ENCODE data around the gene SLC13A3.

The SLC13A3 gene

GRCh38 chr20:46651091-46651962 lies at the start of gene SLC13A3:
Gene SLC13A3 (minus strand): TSS chr20:46651459. CDS start chr20:46651421, 38 bp downstream.
- DNase-seq (ENCODE audit: low read depth), result no peak

DNA sequence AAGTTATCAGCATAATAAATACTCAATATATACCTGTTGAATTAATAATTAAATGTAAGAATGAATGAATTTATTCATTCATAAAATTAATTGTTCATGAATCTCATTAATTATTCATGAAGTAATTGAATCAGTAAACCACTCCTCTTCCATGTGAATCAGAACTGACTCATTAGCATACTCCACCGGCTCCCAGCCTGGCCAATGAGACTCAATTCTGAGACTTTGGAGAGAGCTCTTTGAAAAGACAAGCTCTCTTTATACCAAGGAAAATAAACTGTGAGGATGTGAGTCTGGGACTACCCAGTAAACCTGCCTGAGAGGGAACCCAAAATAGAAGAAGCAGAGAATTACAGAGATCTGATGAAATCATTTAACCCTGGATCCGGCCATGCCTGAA lies 49.8 kb upstream of the SLC13A3 start:
- no peak for DNase-seq (ENCODE audit: low read depth)

GRCh38 chr20:46700481-46700880 lies 49.2 kb upstream of the SLC13A3 start:
- DNase-seq (ENCODE audit: low read depth), result no peak

DNA sequence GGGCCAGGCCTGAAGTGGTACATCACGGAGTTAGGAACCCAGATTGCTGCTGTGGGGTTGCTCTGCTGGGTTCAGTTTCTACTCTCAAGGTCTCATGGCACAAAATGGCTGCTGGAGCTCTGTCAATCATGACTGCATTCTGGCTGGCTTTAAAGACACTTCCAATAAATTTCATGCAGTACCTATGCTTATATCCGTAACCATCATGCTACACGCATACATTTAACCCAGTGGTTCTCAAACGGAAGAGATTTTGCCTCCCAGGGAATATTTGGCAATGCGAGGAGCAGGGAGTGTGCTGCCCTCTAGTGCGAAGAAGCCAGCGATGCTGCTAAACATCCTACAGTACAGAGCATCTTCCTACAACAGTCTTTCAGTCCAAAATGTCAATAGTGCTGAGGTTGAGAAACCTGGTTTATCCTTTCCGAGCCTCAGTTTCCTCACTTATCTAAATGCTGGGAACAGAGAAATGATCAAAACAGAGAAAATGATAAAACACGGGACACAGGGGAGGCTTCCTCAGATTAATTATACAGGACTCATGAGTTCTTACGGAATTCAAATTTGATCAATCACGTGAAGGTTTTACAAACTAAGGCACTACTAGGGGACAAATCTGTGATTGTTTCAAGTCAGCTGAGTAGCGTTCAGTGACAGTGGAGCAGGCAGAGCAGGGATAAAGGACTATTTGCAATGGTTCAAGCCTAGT lies 48.5 kb upstream of the SLC13A3 start:
- peak; percentile 57 for DNase-seq (ENCODE audit: low read depth)

GRCh38 chr20:46698788-46699187 lies 47.5 kb upstream of the SLC13A3 start:
- DNase-seq (ENCODE audit: low read depth), result peak; percentile 31

DNA sequence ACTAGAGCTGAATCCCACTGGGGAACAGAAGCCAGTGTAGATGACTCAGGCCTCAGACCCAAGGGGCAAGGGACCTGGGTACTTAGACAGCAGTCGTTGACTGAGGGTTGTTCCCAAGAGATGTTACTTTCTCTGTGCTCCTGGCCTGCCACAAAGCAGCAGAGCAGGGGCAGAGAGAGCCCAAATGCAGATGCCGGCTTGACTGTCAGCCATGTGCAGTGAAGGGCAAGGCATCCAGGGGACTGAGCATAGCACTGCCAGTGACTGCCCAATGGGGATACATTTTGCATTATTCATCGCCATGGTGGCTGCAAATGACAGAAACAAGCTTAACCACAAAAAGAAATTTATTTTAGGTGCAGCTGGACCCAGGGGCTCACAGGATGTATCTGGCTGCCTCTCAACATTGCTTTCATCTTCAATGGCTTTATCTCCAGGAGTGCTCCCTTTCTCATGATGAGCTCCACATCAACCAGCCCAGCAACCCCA lies 45.6 kb upstream of the SLC13A3 start:
- no peak for DNase-seq (ENCODE audit: low read depth)

- DNase-seq (ENCODE audit: low read depth), result peak; percentile 62
Observed at GRCh38 chr20:46695892-46696291, 44.6 kb upstream of the SLC13A3 start.

- peak; percentile 50 for DNase-seq (ENCODE audit: low read depth)
Observed at GRCh38 chr20:46694484-46694883, 43.2 kb upstream of the SLC13A3 start.

- no peak for DNase-seq (ENCODE audit: low read depth)
Observed at GRCh38 chr20:46691196-46691595, 39.9 kb upstream of the SLC13A3 start.

- no peak for DNase-seq (ENCODE audit: low read depth)
Observed at GRCh38 chr20:46690219-46691106, 39.2 kb upstream of the SLC13A3 start.

DNA sequence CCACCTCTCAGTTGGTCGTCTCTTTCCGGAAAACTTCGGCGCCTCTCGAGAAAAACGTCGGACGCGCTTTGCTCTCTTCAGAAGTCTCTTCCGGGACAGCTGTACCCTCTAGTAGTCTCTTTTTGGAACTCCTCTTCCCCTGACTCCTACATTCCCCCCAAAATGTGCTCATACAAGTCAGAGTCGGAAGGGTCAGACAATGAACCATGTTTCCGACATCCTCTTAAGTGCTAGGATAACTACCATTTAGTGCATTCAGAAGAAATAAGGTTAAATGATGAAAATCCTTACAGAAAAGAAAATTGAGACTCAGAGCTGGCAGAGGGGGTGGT lies 38.5 kb upstream of the SLC13A3 start:
- no peak for DNase-seq (ENCODE audit: low read depth)

DNA sequence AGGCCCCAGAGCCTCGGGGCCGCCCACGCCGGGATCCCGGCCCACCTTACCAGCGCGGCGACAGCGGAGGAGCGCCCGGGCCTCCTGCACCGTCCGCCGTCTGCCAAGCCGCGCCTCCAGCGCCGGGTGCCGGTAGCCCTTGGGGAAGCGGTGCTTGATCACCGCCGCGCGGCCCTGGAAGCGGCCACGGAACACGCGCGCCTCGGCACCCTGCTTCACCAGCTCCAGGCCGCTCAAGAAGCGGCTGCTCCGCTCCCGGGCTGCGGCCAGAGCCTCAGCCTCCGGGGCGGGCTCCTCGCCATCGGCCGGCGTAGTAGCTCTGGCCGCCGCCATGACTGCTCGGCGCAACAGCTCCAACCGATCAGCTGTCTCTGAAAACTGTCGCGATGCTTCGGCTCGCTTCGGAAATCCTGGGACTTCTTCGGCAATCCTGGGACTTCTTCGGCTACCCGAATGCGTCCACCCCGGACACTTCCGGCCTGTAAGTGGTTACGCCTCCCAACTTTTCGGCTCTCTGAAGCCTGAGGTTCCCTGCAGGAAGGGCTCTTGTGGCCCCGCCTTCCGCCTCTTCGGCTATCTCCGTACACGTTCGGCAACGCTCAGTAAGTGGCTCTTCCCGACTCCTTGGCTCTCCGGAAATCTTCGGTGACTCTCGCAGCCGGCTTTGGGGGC lies 38.0 kb upstream of the SLC13A3 start, which contains the start of gene TP53RK:
Gene TP53RK (minus strand): TSS at position 363 of the 672 bp plus-strand sequence. CDS start 30 bp downstream, at position 333.
- peak; percentile 100 for DNase-seq (ENCODE audit: low read depth)

GRCh38 chr20:46688151-46689081 lies 37.2 kb upstream of the SLC13A3 start:
- DNase-seq (ENCODE audit: low read depth), result peak; percentile 41

DNA sequence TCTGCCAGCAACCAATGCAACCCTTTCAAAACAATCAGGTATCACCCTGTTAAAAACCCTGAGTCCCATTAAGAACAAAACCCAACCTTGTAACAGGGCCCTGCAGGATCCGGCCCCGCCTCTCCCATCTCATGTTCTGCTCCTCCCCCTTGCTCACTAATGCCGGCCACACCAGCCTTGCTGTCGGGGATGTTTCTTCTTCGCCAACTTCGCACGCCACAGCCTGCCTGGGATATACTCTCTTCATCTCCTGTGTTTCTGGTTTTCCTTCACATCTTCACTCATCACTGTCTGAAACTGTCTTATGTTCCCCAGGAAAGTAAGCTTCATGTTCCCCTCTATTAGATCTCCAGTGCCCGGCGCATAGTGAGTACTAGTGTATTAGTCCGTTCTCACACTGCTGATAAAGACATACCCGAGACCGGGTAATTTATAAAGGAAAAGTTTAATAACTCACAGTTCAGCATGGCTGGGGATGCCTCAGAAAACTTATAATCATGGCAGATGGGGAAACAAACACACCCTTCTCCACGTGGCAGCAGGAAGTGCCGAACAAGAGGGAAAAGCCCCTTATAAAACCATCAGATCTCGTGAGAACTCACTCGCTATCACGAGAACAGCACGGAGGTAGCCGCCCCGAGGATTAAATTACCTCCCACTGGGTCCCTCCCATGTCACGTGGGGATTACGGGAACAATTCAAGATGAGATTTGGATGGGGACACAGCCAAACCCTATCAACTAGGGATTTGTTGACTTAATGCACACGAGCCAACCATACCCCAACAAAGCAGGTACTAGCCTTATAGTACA lies 32.9 kb upstream of the SLC13A3 start:
- peak; percentile 91 for DNase-seq (ENCODE audit: low read depth)

- DNase-seq (ENCODE audit: low read depth), result no peak
Observed at GRCh38 chr20:46683668-46683938, 32.3 kb upstream of the SLC13A3 start.

DNA sequence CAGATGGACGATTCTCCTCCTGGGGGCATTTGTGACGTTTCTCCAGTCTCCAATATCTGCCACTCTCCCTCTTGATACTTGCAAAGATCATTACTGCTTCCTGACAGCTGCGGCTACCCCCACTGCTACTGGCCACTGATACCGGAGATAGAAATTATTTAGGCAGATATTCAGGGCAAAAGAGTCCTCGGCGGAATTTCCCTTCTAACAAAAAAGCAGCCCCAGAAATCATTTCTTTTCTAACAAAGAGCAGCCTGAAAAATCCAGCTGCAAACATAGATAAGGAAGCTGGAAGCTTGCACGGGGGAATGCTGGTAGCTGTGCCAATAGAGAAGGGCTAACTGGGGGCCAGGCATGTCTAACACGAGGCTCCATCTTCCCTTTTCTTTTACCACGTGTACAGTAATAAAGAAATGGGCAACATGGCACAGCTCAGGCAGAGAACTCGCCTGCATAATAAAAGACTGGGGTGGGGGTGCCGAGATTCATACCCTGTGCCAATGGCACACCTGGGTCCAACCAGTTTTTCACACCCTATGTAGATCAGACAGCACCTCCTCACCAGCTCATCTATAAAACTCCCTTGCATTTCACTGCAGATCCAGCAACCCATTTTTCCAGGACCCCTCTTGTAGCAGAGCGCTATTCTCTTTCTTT lies 31.9 kb upstream of the SLC13A3 start:
- no peak for DNase-seq (ENCODE audit: low read depth)

GRCh38 chr20:46682063-46682821 lies 31.0 kb upstream of the SLC13A3 start:
- DNase-seq (ENCODE audit: low read depth), result no peak

Measured in EH (cell line).